ENCODE measurements around the gene CELSR1. TPM values are rescaled to one million over a fixed set of nuclear protein-coding genes. Genes with fewer than 3 reads are reported as not detected.

The CELSR1 gene
- total RNA-seq, 1 donor from 2014 or later, result 7.6 TPM

GRCh38 chr22:46445771-46446420 lies 91.5 kb downstream of the CELSR1 start:
- no peak for DNase-seq
- intact Hi-C loops (cut with DNase I), result no loop called here

GRCh38 chr22:46444390-46444854 lies 93.0 kb downstream of the CELSR1 start:
- no peak for ATAC-seq (ENCODE audit: poor library complexity)
- intact Hi-C loops (cut with DNase I), result no loop called here
- DNase-seq, result no peak

More at GRCh38 chr22:46445771-46446420, 91.5 kb downstream of the CELSR1 start:
- no peak for ATAC-seq (ENCODE audit: poor library complexity)

- intact Hi-C loops (cut with DNase I), result no loop called here
- no peak for ATAC-seq (ENCODE audit: poor library complexity)
- no peak for DNase-seq
Measured at GRCh38 chr22:46443850-46444389, 93.5 kb downstream of the CELSR1 start.

- intact Hi-C loops (cut with DNase I), result no loop called here
- no peak for ATAC-seq (ENCODE audit: poor library complexity)
- DNase-seq, result no peak
Measured at GRCh38 chr22:46442217-46442853, 95.1 kb downstream of the CELSR1 start.

GRCh38 chr22:46439576-46440465 lies 97.6 kb downstream of the CELSR1 start:
- DNase-seq (no peak), ATAC-seq (ENCODE audit: poor library complexity) (no peak)
- intact Hi-C loops (cut with DNase I), result no loop called here

- no peak for ATAC-seq (ENCODE audit: poor library complexity)
- intact Hi-C loops (cut with DNase I), result no loop called here
- no peak for DNase-seq
Measured at GRCh38 chr22:46439111-46439510, 98.3 kb downstream of the CELSR1 start.

GRCh38 chr22:46437671-46438440 lies 99.6 kb downstream of the CELSR1 start:
- ATAC-seq (ENCODE audit: poor library complexity), result no peak
- intact Hi-C loops (cut with DNase I), result no loop called here
- no peak for DNase-seq

- ATAC-seq (ENCODE audit: poor library complexity) (no peak), DNase-seq (no peak)
- intact Hi-C loops (cut with DNase I), result no loop called here
Measured at GRCh38 chr22:46436595-46437175, 100.7 kb downstream of the CELSR1 start.

GRCh38 chr22:46433318-46433717 lies 104.1 kb downstream of the CELSR1 start:
- ATAC-seq (ENCODE audit: poor library complexity) (no peak), DNase-seq (no peak)
- intact Hi-C loops (cut with DNase I), result no loop called here

GRCh38 chr22:46432164-46433068 lies 105.0 kb downstream of the CELSR1 start:
- ATAC-seq (ENCODE audit: poor library complexity) (no peak), DNase-seq (no peak)
- intact Hi-C loops (cut with DNase I), result no loop called here

GRCh38 chr22:46430961-46431838 lies 106.2 kb downstream of the CELSR1 start:
- DNase-seq (no peak), ATAC-seq (ENCODE audit: poor library complexity) (no peak)
- intact Hi-C loops (cut with DNase I), result no loop called here

GRCh38 chr22:46429325-46429853 lies 108.0 kb downstream of the CELSR1 start:
- DNase-seq (no peak), ATAC-seq (ENCODE audit: poor library complexity) (no peak)
- intact Hi-C loops (cut with DNase I), result no loop called here

- intact Hi-C loops (cut with DNase I), result no loop called here
Measured at GRCh38 chr22:46428602-46429324, 108.7 kb downstream of the CELSR1 start.

GRCh38 chr22:46428171-46428570 lies 109.2 kb downstream of the CELSR1 start:
- intact Hi-C loops (cut with DNase I), result no loop called here
- no peak for DNase-seq
- no peak for ATAC-seq (ENCODE audit: poor library complexity)

More at GRCh38 chr22:46428602-46429324, 108.7 kb downstream of the CELSR1 start:
- DNase-seq (no peak), ATAC-seq (ENCODE audit: poor library complexity) (no peak)

- DNase-seq (no peak), ATAC-seq (ENCODE audit: poor library complexity) (no peak)
- intact Hi-C loops (cut with DNase I), result no loop called here
Measured at GRCh38 chr22:46425016-46425415, 112.4 kb downstream of the CELSR1 start.
